ENCODE measurements around the gene TNIP3.

TNIP3 gene

GRCh38 chr4:121138039-121138825 lies 25.9 kb downstream of the TNIP3 start:
- DNase-seq, result no peak

GRCh38 chr4:121130326-121130660 lies 33.8 kb downstream of the TNIP3 start:
- DNase-seq, result no peak

GRCh38 chr4:121129606-121130325 lies 34.4 kb downstream of the TNIP3 start:
- DNase-seq, result no peak

GRCh38 chr4:121127100-121127499 lies 37.0 kb downstream of the TNIP3 start:
- no peak for DNase-seq

GRCh38 chr4:121126449-121127006 lies 37.6 kb downstream of the TNIP3 start:
- DNase-seq, result no peak

- DNase-seq, result no peak
These were observed 38.6 kb downstream of the TNIP3 start for GRCh38 chr4:121125498-121125885.

GRCh38 chr4:121122661-121123060 lies 41.5 kb downstream of the TNIP3 start:
- no peak for DNase-seq

GRCh38 chr4:121119715-121120114 lies 44.4 kb downstream of the TNIP3 start:
- no peak for DNase-seq

GRCh38 chr4:121118344-121118743 lies 45.8 kb downstream of the TNIP3 start:
- no peak for DNase-seq

GRCh38 chr4:121114756-121115155 lies 49.4 kb downstream of the TNIP3 start:
- no peak for DNase-seq

- DNase-seq, result no peak
These were observed 51.6 kb downstream of the TNIP3 start for GRCh38 chr4:121112530-121112929.

- DNase-seq, result no peak
These were observed 55.6 kb downstream of the TNIP3 start for GRCh38 chr4:121108557-121108956.

- no peak for DNase-seq
These were observed 56.6 kb downstream of the TNIP3 start for GRCh38 chr4:121107507-121107906.

- DNase-seq, result no peak
These were observed 63.9 kb downstream of the TNIP3 start for GRCh38 chr4:121100093-121100775.

- DNase-seq, result no peak
These were observed 65.9 kb downstream of the TNIP3 start for GRCh38 chr4:121098266-121098665.

GRCh38 chr4:121096629-121097028 lies 67.5 kb downstream of the TNIP3 start:
- DNase-seq, result no peak

GRCh38 chr4:121096191-121096590 lies 67.9 kb downstream of the TNIP3 start:
- no peak for DNase-seq

- DNase-seq, result no peak
These were observed 69.7 kb downstream of the TNIP3 start for GRCh38 chr4:121094297-121094966.

GRCh38 chr4:121093261-121093660 lies 70.9 kb downstream of the TNIP3 start:
- no peak for DNase-seq

GRCh38 chr4:121091941-121092340 lies 72.2 kb downstream of the TNIP3 start:
- DNase-seq, result no peak

GRCh38 chr4:121088867-121089266 lies 75.3 kb downstream of the TNIP3 start:
- no peak for DNase-seq

All from stimulated activated CD4-positive, alpha-beta T cell treated with anti-CD3 and anti-CD28 coated beads, Interleukin-12 subunit alpha, Interleukin-12 subunit beta, amount 100 ng/mL, for 4 hours (primary cell).